Heart left ventricle (tissue), 16 donors: Measurements from ENCODE around the gene BRWD1. TPM values are rescaled to one million over a fixed set of nuclear protein-coding genes. Genes with fewer than 3 reads are reported as not detected.

Experiments
- ATAC-seq, 4 donors: fragments of 200-7000 bp; cut with Tn5 transposase; one replicate each; pipeline ENCODE4 v1.9.1; 2020 to 2022; ENCODE audit warnings: moderate library complexity in 4 of 4, mild to moderate bottlenecking in 3 of 4, moderate number of reproducible peaks in 1 of 4
- DNase-seq, 5 donors: peaks; one replicate each; pipeline ENCODE4 v3.0.0-alpha.2; 2020
- H3K27ac ChIP-seq, 12 donors: fragments of 200-600 bp; sonication (generic) in 4 of 12; one replicate each; pipeline versions ENCODE4 v1.5.0 to v1.8.0; 2016 to 2022; ENCODE audit warnings: mild to moderate bottlenecking in 2 of 12
- H3K27me3 ChIP-seq, 9 donors: fragments of 200-600 bp; sonication (generic) in 2 of 9; one replicate each; pipeline versions ENCODE4 v1.5.1 to v1.8.0; 2016 to 2022; ENCODE audit warnings: mild to moderate bottlenecking in 3 of 9
- H3K36me3 ChIP-seq, 9 donors: fragments of 200-600 bp; sonication (generic) in 2 of 9; one replicate each; pipeline versions ENCODE4 v1.5.0 to v1.8.0; 2018 to 2022; ENCODE audit warnings: mild to moderate bottlenecking in 2 of 9
- H3K4me1 ChIP-seq, 12 donors: fragments of 200-600 bp; sonication (generic) in 4 of 12; one replicate each; pipeline versions ENCODE4 v1.5.0 to v1.8.0; 2016 to 2022; ENCODE audit warnings: mild to moderate bottlenecking in 3 of 12
- H3K4me3 ChIP-seq, 12 donors: fragments of 200-600 bp; sonication (generic) in 4 of 12; one replicate each; pipeline versions ENCODE4 v1.5.0 to v1.8.0; 2017 to 2022; ENCODE audit warnings: mild to moderate bottlenecking in 9 of 12, moderate library complexity in 4 of 12
- H3K9me3 ChIP-seq, 12 donors: fragments of 200-600 bp; sonication (generic) in 4 of 12; one replicate each; pipeline versions ENCODE4 v1.5.0 to v1.8.0; 2016 to 2022; ENCODE audit warnings: mild to moderate bottlenecking in 1 of 12
- CTCF ChIP-seq, 12 donors: fragments of 200-600 bp; sonication (generic) in 4 of 12; IDR thresholded peaks; one replicate each; pipeline versions ENCODE4 v1.5.0 to v1.8.0; 2018 to 2022; ENCODE audit warnings: antibody characterized with exemption in 12 of 12, mild to moderate bottlenecking in 5 of 12
- POLR2A ChIP-seq, 2 donors: fragments of 450-650 bp; IDR thresholded peaks; one replicate each; pipeline ENCODE4 v1.6.1; 2017; ENCODE audit warnings: antibody characterized with exemption in 2 of 2, mild to moderate bottlenecking in 2 of 2, moderate library complexity in 2 of 2
- WGBS, 4 donors: extraction: QIAGEN DNeasy Blood & Tissue Kit in 2 of 4; methylation state at CpG; one replicate each; pipeline versions ENCODE4 v1.1.5 to v1.1.7; 2013 to 2018; 5-methylcytosine and 5-hydroxymethylcytosine counted together
- intact Hi-C, 10 donors: fragments of 100-400 bp; cut with DNase I; formaldehyde crosslinking; loops; one replicate each; pipeline versions ENCODE4 v1.11.1 to v1.14.2; 2022
- polyA plus RNA-seq, 2 donors: library from polyadenylated mRNA; stranded (reverse); fragments of 200-250 nt; gene quantifications; one replicate each; pipeline ENCODE4 v1.2.3, GENCODE V29; 2013
- total RNA-seq, 9 donors: library from RNA; depleted of rRNA in 2 of 9; stranded (reverse); fragments of >200 nt in 2 of 9; fragmentation: NEBNext Ultra II Directional in 3 of 9; extraction: Animal tissue kit (Norgen Biotek cat#: 25700) in 3 of 9; gene quantifications; one replicate each; pipeline versions ENCODE4 v1.1.0 to v1.2.4, GENCODE V29; 2016 to 2023
- donor health status: ischemic (EF 13 %, LVEDD 7.1; RV severe dilation, severe dysfunction).
- donor health status: healthy with polysubstance abuse.
- donor health status: DM: no; HTN: yes; CAD: no.
- donor health status: DM: no; HTN: no; CAD: no.
- donor health status: ischemic (EF 25% LVEDD 6.9; RV normal size, moderate dysfunction).
- donor health status: ischemic (EF 25% LVEDD 5.7; RV mildly dilated, moderate dysfunction).
- donor health status: healthy.
- donor health status: DM: yes; HTN: yes; CAD: no.
- donor health status: ischemic (EF 35%, LVEDD 5.7; RV mildly dilated, moderate dysfunction).
- donor health status: nonischemic (EF 11% LVEDD 7.7; RV severe dilation, severe dysfunction).
- donor health status: DM: yes; HTN: yes; CAD: no.
- donor health status: PGD.
- donor health status: ischemic (EF 29% LVEDD 5.4; RV normal size, mild dysfunction).
- donor health status: nonischemic (EF 23%, LVEDD 6.1; RV moderate dilation, normal function).

The BRWD1 gene
- total and polyA plus RNA-seq, 11 donors: 9.7 to 44.5 (median 32.0) TPM

DNA sequence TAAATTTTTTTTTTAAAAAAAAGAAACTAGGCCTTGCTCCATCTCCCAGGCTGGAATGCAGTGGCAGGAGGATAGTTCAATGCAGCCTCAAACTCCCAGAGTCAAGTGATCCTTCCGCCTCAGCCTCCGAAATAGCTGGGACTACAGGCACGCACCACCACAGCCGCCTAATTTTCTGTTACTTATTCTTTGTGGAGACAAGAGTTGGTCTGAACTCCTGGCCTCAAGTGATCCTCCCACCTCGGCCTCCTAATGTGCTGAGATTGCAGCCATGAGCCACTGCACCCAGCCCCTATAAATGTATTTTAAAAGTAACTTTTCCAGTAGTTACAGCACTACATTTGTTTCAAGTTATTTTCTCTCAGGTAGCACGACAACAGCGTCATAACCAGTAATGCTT, 2.3 kb downstream of the BRWD1 start:
- no peak for DNase-seq
- H3K4me1 ChIP-seq: peaks cover 3 to 28% (median 16%) of the 10 kb centered on the region in 12 donors
- intact Hi-C loops: loop anchor here in 7 of 10 donors (5.0 to 10.0 kb wide), 4 partner anchors 76 to 136 kb away; partner anchors contain the start of gene LCA5L (in 5 of the 7)
- TF ChIP-seq CTCF (IDR thresholded peaks at IDR 0.05) (no peak), POLR2A (IDR thresholded peaks at IDR 0.05) (no peak)
- ATAC-seq: no peak
- H3K27me3 ChIP-seq: no peaks in the 10 kb centered on the region
- WGBS, 4 donors: 90 to 93% (median 92%) methylated on average over 7 of the region's 7 CpGs
- no peak overlapping the region for H3K27ac ChIP-seq
- no peak overlapping the region for H3K4me3 ChIP-seq
- peaks cover 0 to 47% (median 33%) of the 10 kb centered on the region in 9 donors for H3K36me3 ChIP-seq
- no peaks in the 10 kb centered on the region for H3K9me3 ChIP-seq

GRCh38 chr21:39307466-39307865, 6.0 kb downstream of the BRWD1 start:
- TF ChIP-seq CTCF (IDR thresholded peaks at IDR 0.05) (no peak), POLR2A (IDR thresholded peaks at IDR 0.05) (no peak)
- Histone ChIP-seq H3K27ac (no peak overlapping the region), H3K36me3 (peaks cover 0 to 73% (median 59%) of the 10 kb centered on the region in 9 donors), H3K4me3 (no peak overlapping the region), H3K27me3 (no peaks in the 10 kb centered on the region), H3K9me3 (no peaks in the 10 kb centered on the region), H3K4me1 (peaks cover 0 to 18% (median 10%) of the 10 kb centered on the region in 12 donors)
- WGBS, 4 donors: 83 to 92% (median 85%) methylated on average over 1 of the region's 1 CpG
- ATAC-seq: no peak
- intact Hi-C loops: no loop called here
- DNase-seq: no peak

GRCh38 chr21:39300587-39300986, 12.8 kb downstream of the BRWD1 start:
- peaks cover 0 to 20% (median 4%) of the 10 kb centered on the region in 12 donors for H3K9me3 ChIP-seq
- TF ChIP-seq POLR2A (IDR thresholded peaks at IDR 0.05) (no peak), CTCF (IDR thresholded peaks at IDR 0.05) (no peak)
- H3K4me3 ChIP-seq: no peak overlapping the region
- H3K4me1 ChIP-seq: peaks cover 0 to 13% (median 0%) of the 10 kb centered on the region in 12 donors
- H3K27me3 ChIP-seq: no peaks in the 10 kb centered on the region
- intact Hi-C loops: no loop called here
- ATAC-seq: no peak
- H3K36me3 ChIP-seq: peaks cover 0 to 87% (median 72%) of the 10 kb centered on the region in 9 donors
- no peak for DNase-seq
- no peak overlapping the region for H3K27ac ChIP-seq
- WGBS, 4 donors: 94 to 99% (median 98%) methylated on average over 3 of the region's 3 CpGs

GRCh38 chr21:39296891-39297290, 16.5 kb downstream of the BRWD1 start:
- WGBS, 4 donors: 81 to 92% (median 89%) methylated on average over 2 of the region's 2 CpGs
- Histone ChIP-seq H3K27me3 (no peaks in the 10 kb centered on the region), H3K36me3 (peaks cover 0 to 95% (median 81%) of the 10 kb centered on the region in 9 donors), H3K4me1 (peaks cover 0 to 13% (median 0%) of the 10 kb centered on the region in 12 donors), H3K27ac (no peak overlapping the region), H3K9me3 (peaks cover 0 to 20% (median 4%) of the 10 kb centered on the region in 12 donors), H3K4me3 (no peak overlapping the region)
- no peak for ATAC-seq
- TF ChIP-seq POLR2A (IDR thresholded peaks at IDR 0.05) (no peak), CTCF (IDR thresholded peaks at IDR 0.05) (no peak)
- intact Hi-C loops: loop anchor here in 1 of 10 donors (10.0 kb wide), 1 partner anchor 92 kb away; no protein-coding TSS in a partner anchor
- DNase-seq: no peak
